H1 (cell line): ENCODE measurements around the gene RND3. TPM values are rescaled to one million over a fixed set of nuclear protein-coding genes. Genes with fewer than 3 reads are reported as not detected.

ENCODE experiments used
- CTCF ChIA-PET: fragments of 300-600 bp; sonication (Branson Sonifier 250); formaldehyde crosslinking; loops from one replicate; lab custom pipeline; 2021; ENCODE audit not compliant: partially characterized antibody; lab: Charles Lee
- POLR2A ChIA-PET: fragments of 300-600 bp; sonication (Branson Sonifier 250); formaldehyde crosslinking; loops from one replicate; lab custom pipeline; 2021; ENCODE audit warnings: inconsistent platforms; ENCODE audit not compliant: partially characterized antibody; lab: Charles Lee
- DNase-seq, 2 experiments: peaks; one replicate each; pipeline versions ENCODE4 v3.0.0 to v3.0.0-alpha.2; 2010 to 2022; ENCODE audit warnings: low spot score in 2 of 2, low read depth in 1 of 2, mixed read lengths in 1 of 2
- FAIRE-seq: peaks from 2 replicates; lab custom pipeline; 2011; peaks lifted over from hg19 to GRCh38; lab: Jason Lieb, UNC
- H2AFZ ChIP-seq: 2 replicates; pipeline ENCODE4 v1.8.1; 2012; ENCODE audit warnings: low read length, inconsistent platforms
- H2AK5ac ChIP-seq: 2 replicates; pipeline ENCODE4 v1.6.1; 2013; ENCODE audit warnings: low read depth, low read length
- H2BK120ac ChIP-seq: replicated peaks from 2 replicates; pipeline ENCODE3; 2013; ENCODE audit warnings: low read depth, low read length, inconsistent platforms
- H2BK12ac ChIP-seq: 2 replicates; pipeline ENCODE4 v1.6.1; 2013; ENCODE audit warnings: low read depth, low read length
- H2BK15ac ChIP-seq: 2 replicates; pipeline ENCODE4 v1.6.1; 2013; ENCODE audit warnings: low read length
- H2BK20ac ChIP-seq: 2 replicates; pipeline ENCODE4 v1.6.1; 2013; ENCODE audit warnings: low read length
- H2BK5ac ChIP-seq: 2 replicates; pipeline ENCODE4 v1.6.1; 2013; ENCODE audit warnings: low read depth, low read length
- H3K14ac ChIP-seq: 2 replicates; pipeline ENCODE4 v1.6.1; 2013; ENCODE audit warnings: inconsistent platforms; ENCODE audit not compliant: insufficient read length
- H3K18ac ChIP-seq: 2 replicates; pipeline ENCODE4 v1.6.1; 2013; ENCODE audit warnings: low read length; ENCODE audit errors: extremely low read depth
- H3K23ac ChIP-seq: 2 replicates; pipeline ENCODE4 v1.6.1; 2013; ENCODE audit warnings: inconsistent platforms; ENCODE audit not compliant: insufficient read length
- H3K23me2 ChIP-seq: 2 replicates; pipeline ENCODE4 v1.6.1; 2013; ENCODE audit warnings: low read depth, low read length
- H3K27ac ChIP-seq: 2 replicates; pipeline ENCODE4 v1.6.1; 2011; ENCODE audit warnings: low read depth, low read length, inconsistent platforms
- H3K27me3 ChIP-seq, 4 experiments: replicated peaks in 1 of 4; 1 replicate in 1 of 4; 2 replicates in 3 of 4; pipeline versions ENCODE4 v1.6.1 to v1.8.1; 2011 to 2013; ENCODE audit warnings: low read length in 3 of 4, mild to moderate bottlenecking in 3 of 4, inconsistent platforms in 2 of 4, mixed read lengths in 2 of 4, moderate library complexity in 1 of 4; ENCODE audit not compliant: control insufficient read depth in 3 of 4, insufficient read depth in 3 of 4; ENCODE audit errors: extremely low read depth in 1 of 4
- H3K36me3 ChIP-seq, 4 experiments: 2 replicates each; pipeline versions ENCODE4 v1.6.1 to v1.8.1; 2011 to 2013; ENCODE audit warnings: mild to moderate bottlenecking in 4 of 4, low read length in 3 of 4, moderate library complexity in 2 of 4, control low read depth in 1 of 4, inconsistent platforms in 1 of 4; ENCODE audit not compliant: insufficient read depth in 4 of 4, control insufficient read depth in 2 of 4
- H3K4ac ChIP-seq: replicated peaks from 2 replicates; pipeline ENCODE3; 2013; ENCODE audit warnings: low read length, low read depth, mixed read lengths, inconsistent platforms; ENCODE audit not compliant: insufficient read length
- H3K4me1 ChIP-seq, 4 experiments: replicated peaks in 1 of 4; 1 replicate in 1 of 4; 2 replicates in 3 of 4; pipeline versions ENCODE4 v1.6.1 to v1.8.1; 2011 to 2013; ENCODE audit warnings: low read length in 3 of 4, inconsistent platforms in 2 of 4, mixed read lengths in 1 of 4; ENCODE audit not compliant: insufficient read depth in 4 of 4, control insufficient read depth in 3 of 4
- H3K4me2 ChIP-seq, 2 experiments: 2 replicates each; pipeline versions ENCODE4 v1.6.1 to v1.8.1; 2011 to 2013; ENCODE audit warnings: low read depth in 2 of 2, low read length in 2 of 2, control low read depth in 1 of 2, inconsistent platforms in 1 of 2, mild to moderate bottlenecking in 1 of 2; ENCODE audit not compliant: insufficient read depth in 1 of 2
- H3K4me3 ChIP-seq, 4 experiments: fragments of 200-600, 300-600 bp in 1 of 4; sonication (generic), shearing (Covaris generic), sonication (Bioruptor Twin) in 1 of 4; 2 replicates each; pipeline versions ENCODE4 v1.5.1 to v1.8.1; 2011 to 2016; ENCODE audit warnings: low read length in 4 of 4, low read depth in 3 of 4, control low read depth in 2 of 4, inconsistent platforms in 2 of 4, mild to moderate bottlenecking in 2 of 4, mixed read lengths in 1 of 4, moderate library complexity in 1 of 4; ENCODE audit not compliant: insufficient read depth in 2 of 4; ENCODE audit errors: extremely low read depth in 1 of 4
- H3K56ac ChIP-seq: replicated peaks from 2 replicates; pipeline ENCODE3; 2013; ENCODE audit warnings: low read depth, mild to moderate bottlenecking, mixed read lengths, low read length, inconsistent platforms; ENCODE audit not compliant: insufficient read length
- H3K79me1 ChIP-seq: 2 replicates; pipeline ENCODE4 v1.6.1; 2013; ENCODE audit warnings: low read depth, low read length, control low read depth
- H3K79me2 ChIP-seq, 2 experiments: 2 replicates each; pipeline versions ENCODE4 v1.6.1 to v1.8.1; 2012 to 2013; ENCODE audit warnings: low read length in 2 of 2, mild to moderate bottlenecking in 2 of 2, inconsistent platforms in 1 of 2; ENCODE audit not compliant: insufficient read depth in 2 of 2, control insufficient read depth in 1 of 2
- H3K9ac ChIP-seq, 4 experiments: replicated peaks in 1 of 4; 1 replicate in 1 of 4; 2 replicates in 3 of 4; pipeline versions ENCODE4 v1.6.1 to v1.8.1; 2011 to 2013; ENCODE audit warnings: low read depth in 3 of 4, low read length in 3 of 4, control low read depth in 2 of 4, mild to moderate bottlenecking in 2 of 4, moderate library complexity in 2 of 4, inconsistent platforms in 1 of 4; ENCODE audit errors: extremely low read depth in 1 of 4
- H3K9me3 ChIP-seq, 2 experiments: 2 replicates each; pipeline versions ENCODE4 v1.6.1 to v1.8.1; 2012 to 2013; ENCODE audit warnings: mild to moderate bottlenecking in 2 of 2, moderate library complexity in 2 of 2, control low read depth in 1 of 2, inconsistent platforms in 1 of 2, low read depth in 1 of 2, low read length in 1 of 2, mixed read lengths in 1 of 2; ENCODE audit not compliant: insufficient read depth in 2 of 2
- H4K20me1 ChIP-seq, 2 experiments: replicated peaks in 1 of 2; 2 replicates each; pipeline versions ENCODE3 to v1.8.1; 2011 to 2013; ENCODE audit warnings: inconsistent platforms in 2 of 2, low read length in 2 of 2, mild to moderate bottlenecking in 1 of 2; ENCODE audit not compliant: insufficient read depth in 2 of 2, control insufficient read depth in 1 of 2
- H4K5ac ChIP-seq: 2 replicates; pipeline ENCODE4 v1.6.1; 2013; ENCODE audit warnings: low read length, low read depth, mixed read lengths, inconsistent platforms; ENCODE audit not compliant: insufficient read length
- H4K8ac ChIP-seq: 2 replicates; pipeline ENCODE4 v1.8.0; 2013; ENCODE audit warnings: mild to moderate bottlenecking, moderate library complexity, low read length, inconsistent platforms; ENCODE audit not compliant: insufficient read depth; ENCODE audit errors: extremely low read depth
- H4K91ac ChIP-seq: replicated peaks from 2 replicates; pipeline ENCODE3; 2013; ENCODE audit warnings: low read length, mixed read lengths, inconsistent platforms; ENCODE audit not compliant: insufficient read length
- CEBPB ChIP-seq: IDR thresholded peaks from 2 replicates; pipeline ENCODE4 v1.6.1; 2012; ENCODE audit warnings: low read depth, low read length
- JUN ChIP-seq: IDR thresholded peaks from 2 replicates; pipeline ENCODE4 v1.6.1; 2011; ENCODE audit warnings: low read depth, mild to moderate bottlenecking, improper control_type of control experiment, low read length
- KDM1A ChIP-seq: fragments of 200-600, 300-600 bp; sonication (generic); IDR thresholded peaks from 2 replicates; pipeline ENCODE4 v1.7.1; 2016; ENCODE audit warnings: mild to moderate bottlenecking, low read length, borderline replicate concordance
- MAFK ChIP-seq: IDR thresholded peaks from 2 replicates; pipeline ENCODE4 v1.6.1; 2012; ENCODE audit warnings: low read depth, mild to moderate bottlenecking, improper control_type of control experiment, low read length
- NANOG ChIP-seq: IDR thresholded peaks from 2 replicates; pipeline ENCODE4 v1.6.1; 2011; ENCODE audit warnings: low read length, low read depth, mild to moderate bottlenecking, inconsistent platforms; ENCODE audit not compliant: insufficient read depth, poor library complexity, severe bottlenecking
- NRF1 ChIP-seq: IDR thresholded peaks from 2 replicates; pipeline ENCODE4 v1.6.1; 2011; ENCODE audit warnings: mild to moderate bottlenecking, low read depth, low read length, improper control_type of control experiment
- SIN3A ChIP-seq, 2 experiments: IDR thresholded peaks in 1 of 2; conservative IDR thresholded peaks in 1 of 2; 2 replicates each; pipeline ENCODE4 v1.6.1; 2011 to 2012; ENCODE audit warnings: low read length in 2 of 2, improper control_type of control experiment in 1 of 2, low read depth in 1 of 2, mild to moderate bottlenecking in 1 of 2
- TAF7 ChIP-seq: optimal IDR thresholded peaks from 2 replicates; pipeline ENCODE3; 2011; ENCODE audit warnings: low read depth, mild to moderate bottlenecking, inconsistent platforms, low read length, moderate library complexity, borderline replicate concordance
- TBP ChIP-seq: IDR thresholded peaks from 2 replicates; pipeline ENCODE4 v1.6.1; 2011; ENCODE audit warnings: low read depth, low read length, improper control_type of control experiment
- TCF12 ChIP-seq: IDR thresholded peaks from 2 replicates; pipeline ENCODE4 v1.6.1; 2011; ENCODE audit warnings: low read depth, mild to moderate bottlenecking, low read length
- ZNF274 ChIP-seq: IDR thresholded peaks from 2 replicates; pipeline ENCODE4 v1.7.0; 2012; ENCODE audit warnings: low read length, borderline replicate concordance; ENCODE audit errors: extremely low read depth
- WGBS, 2 experiments: shearing (Covaris generic) in 1 of 2; methylation state at CpG; one replicate each; pipeline versions ENCODE4 v1.1.6 to v1.1.7; 2013 to 2015; ENCODE audit warnings: low lambda C conversion rate in 2 of 2, mixed read lengths in 2 of 2, inconsistent platforms in 1 of 2, low coverage in 1 of 2, missing lambda C conversion rate in 1 of 2; ENCODE audit not compliant: insufficient replicate concordance in 2 of 2, insufficient coverage in 1 of 2, insufficient read length in 1 of 2; ENCODE audit errors: extremely low coverage in 1 of 2, missing lambda C conversion rate in 1 of 2; 5-methylcytosine and 5-hydroxymethylcytosine counted together
- polyA plus RNA-seq, 7 experiments: library from polyadenylated mRNA; depleted of rRNA in 3 of 7; stranded (reverse) in 5 of 7; unstranded in 2 of 7; fragments of >200 nt in 5 of 7; fragments of 200-250 nt in 2 of 7; gene quantifications; 1 replicate in 5 of 7; 2 replicates in 1 of 7; 4 replicates in 1 of 7; pipeline versions ENCODE4 v1.2.1 to v1.2.3, GENCODE V29; 2011 to 2013; ENCODE audit warnings: missing spikeins in 2 of 7, mixed read lengths in 2 of 7
- total RNA-seq: library from RNA; stranded (reverse); fragmentation: NEBNext Ultra II Directional; extraction: Animal tissue kit (Norgen Biotek cat#: 25700); gene quantifications from 2 replicates; pipeline ENCODE4 v1.2.1, GENCODE V29; 2021
- TF ChIP-seq, protein P1 (sequence below), 3 experiments: IDR thresholded peaks; 1 replicate in 2 of 3; 2 replicates in 1 of 3; pipeline versions ENCODE4 v1.5.1 to v1.6.1; 2011; ENCODE audit warnings: low read length in 3 of 3, mild to moderate bottlenecking in 3 of 3, inconsistent platforms in 2 of 3, low read depth in 1 of 3, moderate library complexity in 1 of 3; ENCODE audit not compliant: insufficient read depth in 1 of 3; ENCODE audit errors: control extremely low read depth in 1 of 3

The RND3 gene
- total and polyA plus RNA-seq, 2 of the 8 experiments (the other 6 are each of a cell fraction or from before 2014, with no cell fraction given) = 12.2 to 25.6 TPM

DNA sequence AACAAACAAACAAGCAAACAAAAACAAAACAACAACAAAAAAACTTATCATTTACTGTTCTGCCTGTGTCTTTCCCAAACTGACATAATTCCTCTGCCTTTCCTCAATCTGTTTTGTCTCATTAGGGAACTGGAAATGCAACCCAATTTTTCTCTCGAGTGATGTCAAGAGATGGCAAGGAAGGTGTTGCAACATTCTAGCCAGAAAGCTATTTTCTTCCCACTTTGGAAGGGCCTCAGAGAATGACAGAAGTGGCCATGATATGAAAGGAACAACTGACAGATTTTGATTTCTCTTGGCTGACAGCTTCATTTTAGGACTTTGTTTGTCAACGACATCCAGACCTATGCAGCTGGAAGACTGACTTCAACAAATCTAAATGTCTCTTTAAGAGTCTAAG is 24.7 kb downstream of the RND3 start:
- H3K4me1 ChIP-seq = no peaks in the 10 kb centered on the region
- POLR2A ChIA-PET = no interaction called here
- no peak for TF ChIP-seq TCF12
- no peak for TF ChIP-seq CEBPB
- TF ChIP-seq TAF7 = no peak
- no peak for TF ChIP-seq ZNF274
- TF ChIP-seq MAFK = no peak
- TF ChIP-seq TBP = no peak
- TF ChIP-seq JUN = no peak
- TF ChIP-seq SIN3A (conservative IDR thresholded peaks at IDR 0.05 in 1 of 2, IDR thresholded peaks at IDR 0.05 in 1 of 2; ENCODE audit: low read depth in 1 of 2, low read length in 2 of 2) = no peak
- TF ChIP-seq NANOG = no peak
- TF ChIP-seq, protein P1, sequence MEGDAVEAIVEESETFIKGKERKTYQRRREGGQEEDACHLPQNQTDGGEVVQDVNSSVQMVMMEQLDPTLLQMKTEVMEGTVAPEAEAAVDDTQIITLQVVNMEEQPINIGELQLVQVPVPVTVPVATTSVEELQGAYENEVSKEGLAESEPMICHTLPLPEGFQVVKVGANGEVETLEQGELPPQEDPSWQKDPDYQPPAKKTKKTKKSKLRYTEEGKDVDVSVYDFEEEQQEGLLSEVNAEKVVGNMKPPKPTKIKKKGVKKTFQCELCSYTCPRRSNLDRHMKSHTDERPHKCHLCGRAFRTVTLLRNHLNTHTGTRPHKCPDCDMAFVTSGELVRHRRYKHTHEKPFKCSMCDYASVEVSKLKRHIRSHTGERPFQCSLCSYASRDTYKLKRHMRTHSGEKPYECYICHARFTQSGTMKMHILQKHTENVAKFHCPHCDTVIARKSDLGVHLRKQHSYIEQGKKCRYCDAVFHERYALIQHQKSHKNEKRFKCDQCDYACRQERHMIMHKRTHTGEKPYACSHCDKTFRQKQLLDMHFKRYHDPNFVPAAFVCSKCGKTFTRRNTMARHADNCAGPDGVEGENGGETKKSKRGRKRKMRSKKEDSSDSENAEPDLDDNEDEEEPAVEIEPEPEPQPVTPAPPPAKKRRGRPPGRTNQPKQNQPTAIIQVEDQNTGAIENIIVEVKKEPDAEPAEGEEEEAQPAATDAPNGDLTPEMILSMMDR (IDR thresholded peaks at IDR 0.05; ENCODE audit: control extremely low read depth in 1 of 3, insufficient read depth in 1 of 3, low read depth in 1 of 3, low read length in 3 of 3) = no peak
- no peak for TF ChIP-seq NRF1
- TF ChIP-seq KDM1A = no peak

More for the DNA sequence above, 24.7 kb downstream of the RND3 start:
- no peak overlapping the region for H2AFZ ChIP-seq
- no peaks in the 10 kb centered on the region for H3K79me1 ChIP-seq
- no peak overlapping the region for H3K4ac ChIP-seq
- no peak overlapping the region for H3K14ac ChIP-seq
- H2BK20ac ChIP-seq = no peak overlapping the region
- no peaks in the 10 kb centered on the region for H4K20me1 ChIP-seq
- no peak overlapping the region for H2BK12ac ChIP-seq
- H4K5ac ChIP-seq = no peak overlapping the region
- no peak overlapping the region for H3K23ac ChIP-seq
- H3K18ac ChIP-seq = no peak overlapping the region
- H3K4me3 ChIP-seq = no peak overlapping the region
- H2AK5ac ChIP-seq = no peak overlapping the region
- WGBS, 2 experiments = 95% methylated on average over 2 of the region's 2 CpGs; no CpG with 5 or more reads in 1 of the 2 experiments
- no peak overlapping the region for H4K91ac ChIP-seq
- H3K23me2 ChIP-seq = no peaks in the 10 kb centered on the region
- no peak overlapping the region for H4K8ac ChIP-seq
- no peaks in the 10 kb centered on the region for H3K9me3 ChIP-seq
- H2BK120ac ChIP-seq = no peak overlapping the region
- no peak overlapping the region for H3K56ac ChIP-seq
- no peak overlapping the region for H3K27ac ChIP-seq
- H3K4me2 ChIP-seq = no peak overlapping the region
- no peak overlapping the region for H2BK5ac ChIP-seq
- no peak overlapping the region for H2BK15ac ChIP-seq
- H3K27me3 ChIP-seq = no peaks in the 10 kb centered on the region
- FAIRE-seq (no peak), DNase-seq (no peak)
- CTCF ChIA-PET = interaction anchor here (0.5 kb wide), 1 partner anchor 17 kb away, joined by 3 read pairs; no protein-coding TSS in a partner anchor
- no peaks in the 10 kb centered on the region for H3K79me2 ChIP-seq
- H3K9ac ChIP-seq = no peak overlapping the region
- H3K36me3 ChIP-seq = no peaks in the 10 kb centered on the region
